Embryonic facial prominence (tissue), 1 donor: ENCODE measurements around the gene DMD.

Experiments
- DNase-seq: peaks from one replicate; pipeline ENCODE4 v3.0.0-alpha.2; 2016; ENCODE audit errors: extremely low spot score

Gene DMD

DNA sequence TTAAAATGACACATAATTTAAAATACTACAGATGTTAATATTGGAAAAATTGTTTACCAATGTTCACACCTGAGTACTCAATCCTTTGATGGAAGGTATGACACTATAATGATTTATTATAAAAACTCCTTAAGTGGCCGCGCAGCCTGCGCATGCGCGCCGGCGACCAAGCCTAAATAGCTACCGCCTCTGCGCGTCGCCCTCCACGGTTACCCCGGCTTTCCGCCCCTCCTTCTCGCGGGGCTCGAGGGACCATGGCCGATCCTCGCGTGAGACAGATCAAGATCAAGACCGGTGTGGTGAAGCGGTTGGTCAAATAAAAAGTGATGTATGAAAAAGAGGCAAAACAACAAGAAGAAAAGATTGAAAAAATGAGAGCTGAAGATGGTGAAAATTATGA lies 170.2 kb downstream of the DMD start:
- no peak for DNase-seq

GRCh38 chrX:33032700-33033099 lies 178.6 kb downstream of the DMD start:
- no peak for DNase-seq

GRCh38 chrX:33014949-33015348 lies 196.4 kb downstream of the DMD start:
- DNase-seq = no peak

GRCh38 chrX:33014086-33014485 lies 197.3 kb downstream of the DMD start:
- no peak for DNase-seq

DNA sequence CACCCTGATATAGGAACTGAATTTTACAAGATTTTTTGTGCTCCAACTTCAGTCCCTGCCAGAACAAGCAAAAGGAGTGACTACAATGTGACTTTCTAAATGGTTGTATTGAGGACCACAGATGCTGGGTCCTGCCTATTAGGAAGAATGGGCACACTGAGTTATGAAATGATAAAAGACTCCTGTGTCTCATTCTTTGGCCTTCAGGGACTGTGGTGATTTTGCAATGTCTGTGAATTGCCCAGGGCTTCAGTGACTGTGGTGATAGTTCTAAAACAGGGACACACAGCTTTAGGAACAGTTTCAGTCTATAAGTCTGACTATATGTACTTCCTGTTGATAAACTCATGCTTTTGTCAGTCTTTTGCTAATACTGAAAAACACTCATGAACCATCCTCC lies 210.2 kb downstream of the DMD start:
- DNase-seq = no peak

DNA sequence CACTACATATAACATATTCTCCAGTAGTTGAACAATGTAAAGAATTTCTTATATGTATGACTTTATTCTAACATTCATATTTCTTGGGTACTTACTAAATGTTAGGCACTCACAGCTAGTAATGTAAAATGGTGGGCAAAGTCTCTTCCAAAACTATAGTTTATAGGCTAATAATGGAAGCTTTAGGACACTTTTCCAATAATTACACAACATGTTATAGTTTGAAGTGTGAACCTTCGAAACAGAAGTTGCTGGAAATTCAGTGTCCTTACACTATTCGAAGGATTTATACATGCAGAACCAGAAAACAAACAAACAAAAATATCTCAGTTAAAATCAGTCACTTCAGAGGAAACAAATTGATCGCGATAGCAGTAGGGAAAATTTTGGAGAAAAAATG lies 212.6 kb downstream of the DMD start:
- DNase-seq = no peak

DNA sequence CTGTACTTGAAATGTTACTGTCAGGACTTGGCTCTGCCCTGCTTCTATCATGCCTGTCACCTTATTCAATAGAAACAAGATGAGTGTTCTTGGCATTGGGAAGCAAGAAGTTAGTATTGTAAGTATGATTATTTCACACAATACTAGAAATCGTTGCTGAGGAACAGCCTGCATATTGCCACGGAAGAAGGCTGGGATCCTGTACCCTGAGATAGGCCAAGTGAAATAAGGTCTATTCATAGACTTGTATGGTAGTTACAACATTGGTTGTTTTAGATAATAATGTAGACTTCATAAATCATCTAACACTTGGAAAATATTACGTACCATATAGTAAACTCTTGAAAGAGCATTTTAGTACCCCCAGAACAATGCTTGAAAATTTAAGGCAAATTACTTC lies 215.9 kb downstream of the DMD start:
- DNase-seq = no peak

DNA sequence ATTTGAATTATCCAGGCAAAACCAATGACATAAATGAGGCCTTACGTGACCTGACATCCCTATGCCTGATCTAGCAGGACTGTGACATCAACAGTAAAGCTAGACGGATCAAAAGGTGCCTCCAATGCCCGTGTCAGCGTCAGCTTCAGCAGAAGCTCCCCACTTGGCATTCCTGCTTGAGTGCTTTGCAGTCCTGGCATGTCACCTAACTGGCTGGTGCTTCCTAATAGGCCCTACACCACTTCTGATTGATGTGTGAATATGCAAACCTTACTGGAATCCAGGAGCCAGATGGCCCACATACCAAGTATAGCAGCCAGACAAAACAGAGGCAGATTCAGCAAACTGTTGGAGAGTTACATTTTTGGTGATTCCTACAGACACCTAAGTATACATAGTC lies 224.2 kb downstream of the DMD start:
- DNase-seq = no peak

GRCh38 chrX:32985544-32985943 lies 225.8 kb downstream of the DMD start:
- no peak for DNase-seq

DNA sequence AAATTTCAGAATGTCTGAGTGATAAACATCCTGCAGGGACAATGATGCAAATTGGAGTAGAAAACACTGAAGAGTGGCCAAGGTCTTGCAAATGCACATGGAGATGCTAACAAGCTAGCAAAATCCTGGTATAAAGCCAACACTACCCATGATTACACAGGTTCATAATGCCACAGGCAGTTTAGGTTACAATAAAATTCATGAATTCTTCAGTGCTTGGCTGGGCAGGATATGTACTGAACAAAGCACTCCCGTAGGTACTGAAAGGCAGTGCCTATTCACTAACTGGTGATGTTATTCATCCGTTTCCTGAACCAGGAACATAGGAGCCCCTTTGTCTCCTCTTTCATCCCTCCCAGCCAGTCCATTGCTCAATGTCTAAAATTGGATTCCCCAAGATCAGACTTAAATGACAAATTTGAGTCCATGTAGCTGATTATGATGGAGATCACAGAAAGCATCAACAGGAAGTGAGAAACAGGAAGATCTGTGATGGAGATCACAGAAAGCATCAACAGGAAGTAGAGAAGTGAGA lies 244.5 kb downstream of the DMD start:
- DNase-seq = no peak

- DNase-seq = no peak
Measured at GRCh38 chrX:32954125-32954524, 257.2 kb downstream of the DMD start.

- no peak for DNase-seq
Measured at GRCh38 chrX:32948130-32948529, 263.2 kb downstream of the DMD start.

GRCh38 chrX:32937043-32937442 lies 274.3 kb downstream of the DMD start:
- no peak for DNase-seq

GRCh38 chrX:32933548-32933947 lies 277.8 kb downstream of the DMD start:
- DNase-seq = no peak

DNA sequence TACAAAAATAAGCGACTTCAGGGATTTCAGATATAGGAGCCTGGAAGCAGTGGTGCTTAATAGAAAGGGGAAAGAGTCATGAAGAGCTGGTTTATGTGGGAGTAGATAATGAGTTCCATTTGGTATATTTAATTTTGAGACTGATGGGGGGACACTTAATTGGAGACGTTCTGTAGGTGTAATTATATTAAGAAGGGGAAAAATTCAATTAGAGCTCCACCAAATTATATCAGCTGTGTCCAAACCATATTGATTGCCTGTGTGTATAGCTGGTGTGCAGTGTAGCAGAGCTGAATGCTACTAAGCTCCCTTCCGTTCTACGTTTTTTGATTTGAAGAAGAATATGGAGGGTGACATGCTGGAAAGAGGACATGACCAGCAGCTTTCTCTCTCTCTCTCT lies 282.3 kb downstream of the DMD start:
- DNase-seq = no peak

DNA sequence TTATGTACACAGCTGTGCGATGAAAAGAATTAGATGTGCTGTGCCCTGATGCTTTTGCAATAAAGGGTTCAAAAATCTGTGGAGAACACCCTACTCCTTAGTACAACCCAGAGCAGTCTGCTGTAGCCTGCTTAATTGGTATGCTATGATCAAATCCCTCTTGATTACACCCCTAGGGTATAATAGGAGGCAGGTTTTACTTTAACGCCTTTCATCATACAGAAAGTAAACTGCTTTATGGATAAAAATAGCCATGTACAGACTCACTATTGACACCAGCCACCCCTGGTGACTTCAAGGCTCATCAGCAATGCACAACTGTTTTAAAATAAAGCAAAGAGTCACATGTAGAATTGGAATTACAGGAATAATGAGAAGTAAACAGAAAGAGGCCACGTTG lies 315.3 kb downstream of the DMD start:
- DNase-seq = no peak

DNA sequence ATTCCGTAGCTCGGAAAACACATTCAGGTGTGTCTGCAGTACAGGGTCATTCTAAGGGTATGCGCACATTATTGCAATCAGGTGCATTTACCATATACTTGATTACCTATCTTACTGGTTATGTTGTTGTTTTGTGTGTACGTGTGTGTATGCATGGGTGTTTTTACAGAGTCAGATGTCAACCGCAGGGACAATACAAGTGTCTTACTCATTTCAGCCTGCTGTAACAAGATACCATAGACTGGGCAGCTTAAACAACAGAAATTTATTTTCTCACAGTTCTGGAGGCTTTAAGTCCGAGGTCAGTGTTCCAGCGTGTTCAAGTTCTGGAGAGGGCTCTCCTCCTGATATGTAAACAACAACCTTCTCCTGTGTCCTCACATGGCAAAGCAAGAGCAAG lies 316.7 kb downstream of the DMD start:
- DNase-seq = no peak

GRCh38 chrX:32893751-32894150 lies 317.6 kb downstream of the DMD start:
- no peak for DNase-seq

DNA sequence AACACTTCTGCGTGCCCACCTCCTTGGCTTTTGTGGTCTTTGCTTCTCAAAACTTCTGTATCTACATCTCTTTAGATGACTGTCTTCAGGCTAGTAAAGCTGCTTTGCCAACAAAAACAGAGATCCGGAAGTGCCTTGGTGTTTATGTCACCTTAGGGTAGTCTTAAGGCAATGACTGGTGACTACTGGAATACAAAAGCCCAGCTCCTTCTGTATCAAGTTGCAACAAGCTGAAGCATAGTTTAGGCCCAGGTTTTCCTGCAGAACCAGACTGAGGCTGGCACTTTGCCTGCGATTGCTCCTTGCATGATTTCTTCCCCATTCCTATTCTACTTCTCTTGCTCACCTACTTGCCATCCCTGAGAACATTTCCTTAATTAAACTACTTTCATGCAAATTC lies 333.8 kb downstream of the DMD start:
- no peak for DNase-seq

- DNase-seq = no peak
Measured at GRCh38 chrX:32874839-32875238, 336.5 kb downstream of the DMD start.

DNA sequence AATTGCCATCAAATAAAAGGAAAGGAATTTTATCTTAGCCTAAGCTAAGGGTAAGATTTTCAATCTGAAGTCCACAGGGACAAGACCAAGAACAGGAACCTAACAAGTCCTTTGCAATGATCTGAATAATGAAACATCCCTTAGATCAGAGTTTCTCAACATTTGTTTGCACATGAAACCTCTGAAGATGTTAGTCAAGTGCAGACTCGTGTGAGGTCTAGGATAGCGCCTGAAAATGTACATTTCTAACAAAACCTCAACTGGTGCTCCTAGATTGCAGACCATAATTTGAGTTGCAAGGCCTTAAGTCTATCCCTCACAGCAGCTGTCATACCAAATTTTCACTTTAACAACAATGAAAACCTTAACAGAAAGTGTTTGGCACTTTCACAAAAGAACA lies 337.6 kb downstream of the DMD start:
- no peak for DNase-seq

DNA sequence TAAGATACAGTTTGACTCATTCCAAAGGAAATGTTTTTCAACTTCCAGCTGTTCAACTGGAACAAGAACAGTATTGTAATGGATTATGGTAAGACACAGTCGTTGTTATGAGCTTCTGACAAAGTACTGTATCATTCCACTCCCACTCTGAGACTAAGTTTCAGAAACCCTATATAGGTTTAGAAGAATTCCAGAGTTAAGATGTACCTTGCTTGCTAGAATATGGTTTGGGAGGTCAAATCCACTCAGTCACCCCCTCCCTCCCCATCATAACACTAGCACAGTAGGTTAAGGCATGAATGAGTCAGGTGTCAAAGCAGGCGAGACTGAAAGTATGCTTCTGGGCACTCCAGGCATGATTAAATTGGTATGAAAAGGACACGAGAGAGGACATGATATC lies 339.7 kb downstream of the DMD start:
- DNase-seq = no peak

DNA sequence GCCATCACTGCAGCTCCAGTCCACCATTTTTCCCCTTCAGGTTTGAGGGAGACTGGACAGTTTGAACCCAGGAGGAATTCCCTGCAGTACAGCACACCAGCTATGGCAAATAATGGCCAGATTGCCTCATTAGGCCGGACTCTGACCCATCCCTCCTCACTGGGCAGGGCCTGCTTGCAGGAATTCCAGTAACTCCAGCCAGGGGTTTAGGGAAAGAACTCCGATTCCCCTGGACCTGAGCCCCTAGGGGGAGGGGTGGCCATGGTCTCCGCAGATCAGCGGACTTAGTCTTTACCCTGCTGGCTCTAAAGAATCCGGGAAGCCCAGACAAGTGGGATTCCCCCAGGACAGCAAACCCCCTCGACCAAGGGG lies 342.8 kb downstream of the DMD start:
- no peak for DNase-seq

DNA sequence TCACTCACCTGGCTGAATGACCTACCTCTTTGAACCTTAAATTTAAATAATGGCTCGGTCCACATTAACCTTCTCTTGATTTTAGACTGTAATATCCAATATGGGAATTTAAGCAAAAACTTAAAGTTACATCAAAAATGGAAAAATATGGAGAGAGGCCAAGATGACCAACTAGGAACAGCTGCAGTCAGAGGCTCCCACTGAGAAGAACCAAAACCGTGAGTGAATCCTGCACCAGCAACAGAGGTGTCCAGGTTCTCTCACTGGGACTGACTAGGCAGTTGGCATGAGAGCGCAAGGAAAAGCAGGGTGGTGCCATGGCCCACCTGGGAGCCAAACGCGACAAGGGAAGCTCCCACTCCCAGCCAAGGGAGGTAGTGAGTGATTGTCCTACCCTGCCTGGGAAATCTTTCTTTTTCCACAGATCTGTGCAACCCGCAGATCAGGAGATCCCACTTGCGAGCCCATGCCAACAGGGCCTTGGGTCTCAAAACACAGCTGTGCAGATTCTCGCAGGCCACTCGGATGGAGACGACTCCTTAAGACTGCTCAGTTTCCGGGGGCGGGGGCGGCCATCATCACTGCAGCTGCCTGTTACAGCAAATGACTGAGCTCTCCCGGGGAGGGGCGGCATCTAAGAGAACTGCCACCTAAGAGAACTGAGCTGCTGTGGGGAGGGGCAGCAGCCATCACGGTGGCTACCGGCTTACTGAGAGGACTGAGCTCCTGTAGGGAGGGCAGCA lies 343.4 kb downstream of the DMD start:
- no peak for DNase-seq
